Measurements from ENCODE around the gene ARHGDIA.
"Not testable (repeated sequence)": the region's sequence is repeated elsewhere in the genome, so short reads cannot be mapped to it uniquely, and the experiment has no call there.

ARHGDIA gene

GRCh38 chr17:81870981-81871386 is at the start of gene ARHGDIA:
Gene ARHGDIA (minus strand): TSS chr17:81871337. CDS start chr17:81869930, 1,407 bp downstream.
- TF ChIP-seq CTCF (IDR thresholded peaks at IDR 0.05; ENCODE audit: control insufficient read depth, extremely low read depth, insufficient read depth), result no peak
- H3K4me3 ChIP-seq (ENCODE audit: low read depth, low read length), result peak within 1 kb of the TSS; percentile 83
- no peak for DNase-seq (ENCODE audit: low read depth)

GRCh38 chr17:81918832-81919545 is 47.9 kb upstream of the ARHGDIA start:
- DNase-seq (ENCODE audit: low read depth), result no peak
- no peak for TF ChIP-seq CTCF (IDR thresholded peaks at IDR 0.05; ENCODE audit: control insufficient read depth, extremely low read depth, insufficient read depth)
- H3K4me3 ChIP-seq (ENCODE audit: low read depth, low read length), result no peak overlapping the region

GRCh38 chr17:81918333-81918669 is 47.2 kb upstream of the ARHGDIA start:
- not testable (repeated sequence) for DNase-seq (ENCODE audit: low read depth)
- peak overlapping the region; percentile 63 for H3K4me3 ChIP-seq (ENCODE audit: low read depth, low read length)

- no peak for DNase-seq (ENCODE audit: low read depth)
- H3K4me3 ChIP-seq (ENCODE audit: low read depth, low read length), result peak within 1 kb of the TSS; percentile 63
- no peak for TF ChIP-seq CTCF (IDR thresholded peaks at IDR 0.05; ENCODE audit: control insufficient read depth, extremely low read depth, insufficient read depth)
Measured at GRCh38 chr17:81917565-81918332, 46.6 kb upstream of the ARHGDIA start, which contains the start of gene SIRT7. Gene SIRT7 (minus strand): TSS chr17:81918176. CDS start chr17:81918131, 45 bp downstream.

GRCh38 chr17:81916234-81917001 is 45.3 kb upstream of the ARHGDIA start:
- no peak for TF ChIP-seq CTCF (IDR thresholded peaks at IDR 0.05; ENCODE audit: control insufficient read depth, extremely low read depth, insufficient read depth)
- DNase-seq (ENCODE audit: low read depth), result no peak
- peak overlapping the region; percentile 63 for H3K4me3 ChIP-seq (ENCODE audit: low read depth, low read length)

- H3K4me3 ChIP-seq (ENCODE audit: low read depth, low read length), result no peak overlapping the region
- no peak for TF ChIP-seq CTCF (IDR thresholded peaks at IDR 0.05; ENCODE audit: control insufficient read depth, extremely low read depth, insufficient read depth)
- DNase-seq (ENCODE audit: low read depth), result no peak
Measured at GRCh38 chr17:81915331-81915730, 44.2 kb upstream of the ARHGDIA start.

Data from LNCaP clone FGC (cell line).